ENCODE results near the gene C2orf72.

C2orf72 gene

DNA sequence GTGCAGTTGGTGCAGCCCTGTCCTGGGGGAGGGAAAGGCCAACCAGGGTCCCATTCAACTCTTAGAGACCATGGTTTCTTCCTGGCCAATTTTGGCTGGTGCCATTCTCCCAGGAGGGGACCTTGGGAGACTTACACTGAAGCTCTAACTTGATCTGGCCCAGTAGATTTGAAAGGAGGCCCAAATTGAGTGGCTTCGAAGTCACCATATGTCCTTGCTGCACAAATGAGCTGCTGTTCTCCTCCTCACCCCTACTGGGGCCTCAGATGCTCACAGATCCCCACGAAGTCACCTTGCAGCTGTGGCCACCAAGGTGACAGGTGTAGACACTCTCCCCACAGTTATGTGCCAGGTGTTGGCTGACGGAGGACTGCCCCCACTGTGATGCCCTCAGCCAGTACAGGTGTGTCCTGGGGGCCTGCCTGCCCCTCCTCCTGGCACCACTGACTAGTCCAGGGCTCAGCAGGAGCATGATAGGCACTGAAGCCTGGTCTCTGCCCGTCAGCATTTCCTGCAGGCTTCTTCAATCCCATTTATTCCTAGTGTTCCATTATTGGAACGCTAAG, 4.7 kb upstream of the C2orf72 start:
- H3K4me3 Mint-ChIP-seq = no peak overlapping the region
- no peaks in the 10 kb centered on the region for H3K4me1 Mint-ChIP-seq
- no peak for ATAC-seq
- H3K27ac Mint-ChIP-seq = no peak overlapping the region
- DNase-seq = no peak
- no peaks in the 10 kb centered on the region for H3K9me3 Mint-ChIP-seq
- H3K27me3 Mint-ChIP-seq = peaks cover 55% of the 10 kb centered on the region

- H3K27me3 Mint-ChIP-seq = peaks cover 61% of the 10 kb centered on the region
- H3K9me3 Mint-ChIP-seq = no peaks in the 10 kb centered on the region
- DNase-seq (no peak), ATAC-seq (no peak)
- no peak overlapping the region for H3K27ac Mint-ChIP-seq
- peaks cover 5% of the 10 kb centered on the region for H3K4me1 Mint-ChIP-seq
- no peak overlapping the region for H3K4me3 Mint-ChIP-seq
Observed at GRCh38 chr2:231033147-231034132, 3.9 kb upstream of the C2orf72 start.

DNA sequence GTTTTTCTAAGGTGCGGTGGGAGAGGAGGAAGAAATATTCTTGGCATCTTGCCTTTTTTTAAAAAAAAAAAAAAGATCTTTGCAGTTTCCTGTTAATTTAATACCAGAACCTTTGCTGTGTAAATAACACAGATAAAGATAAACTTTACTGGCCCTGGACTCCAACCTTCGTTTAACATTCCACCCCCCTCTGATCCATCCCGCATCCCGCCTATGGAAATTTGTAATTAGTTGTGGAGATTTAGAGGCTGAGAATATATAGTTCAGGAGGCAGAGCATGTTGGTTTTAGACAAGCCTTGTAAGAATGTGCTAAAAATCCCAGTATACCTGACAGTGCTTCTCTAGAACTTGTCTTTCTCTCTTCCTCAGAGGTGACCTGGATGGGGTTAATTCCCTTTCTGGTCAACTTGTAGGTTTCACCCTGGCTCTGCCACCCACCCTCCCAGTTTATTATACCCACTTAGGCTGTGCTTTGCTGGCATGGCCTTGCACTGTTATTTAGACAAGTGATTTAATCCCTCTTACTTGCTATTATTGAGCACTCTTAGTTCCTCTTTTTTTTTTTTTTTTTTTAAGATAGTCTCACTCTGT, 2.9 kb upstream of the C2orf72 start:
- H3K4me1 Mint-ChIP-seq = peaks cover 9% of the 10 kb centered on the region
- ATAC-seq (no peak), DNase-seq (no peak)
- no peak overlapping the region for H3K27ac Mint-ChIP-seq
- H3K4me3 Mint-ChIP-seq = no peak overlapping the region
- H3K9me3 Mint-ChIP-seq = no peaks in the 10 kb centered on the region
- peaks cover 71% of the 10 kb centered on the region for H3K27me3 Mint-ChIP-seq

GRCh38 chr2:231036131-231036530, 1.2 kb upstream of the C2orf72 start:
- peaks cover 9% of the 10 kb centered on the region for H3K4me1 Mint-ChIP-seq
- H3K9me3 Mint-ChIP-seq = no peaks in the 10 kb centered on the region
- H3K27ac Mint-ChIP-seq = no peak overlapping the region
- ATAC-seq = no peak
- no peak for DNase-seq
- H3K4me3 Mint-ChIP-seq = no peak overlapping the region
- peaks cover 88% of the 10 kb centered on the region for H3K27me3 Mint-ChIP-seq

GRCh38 chr2:231036578-231037106, 681 bp upstream of the C2orf72 start:
- no peak overlapping the region for H3K4me3 Mint-ChIP-seq
- ATAC-seq = no peak

DNA sequence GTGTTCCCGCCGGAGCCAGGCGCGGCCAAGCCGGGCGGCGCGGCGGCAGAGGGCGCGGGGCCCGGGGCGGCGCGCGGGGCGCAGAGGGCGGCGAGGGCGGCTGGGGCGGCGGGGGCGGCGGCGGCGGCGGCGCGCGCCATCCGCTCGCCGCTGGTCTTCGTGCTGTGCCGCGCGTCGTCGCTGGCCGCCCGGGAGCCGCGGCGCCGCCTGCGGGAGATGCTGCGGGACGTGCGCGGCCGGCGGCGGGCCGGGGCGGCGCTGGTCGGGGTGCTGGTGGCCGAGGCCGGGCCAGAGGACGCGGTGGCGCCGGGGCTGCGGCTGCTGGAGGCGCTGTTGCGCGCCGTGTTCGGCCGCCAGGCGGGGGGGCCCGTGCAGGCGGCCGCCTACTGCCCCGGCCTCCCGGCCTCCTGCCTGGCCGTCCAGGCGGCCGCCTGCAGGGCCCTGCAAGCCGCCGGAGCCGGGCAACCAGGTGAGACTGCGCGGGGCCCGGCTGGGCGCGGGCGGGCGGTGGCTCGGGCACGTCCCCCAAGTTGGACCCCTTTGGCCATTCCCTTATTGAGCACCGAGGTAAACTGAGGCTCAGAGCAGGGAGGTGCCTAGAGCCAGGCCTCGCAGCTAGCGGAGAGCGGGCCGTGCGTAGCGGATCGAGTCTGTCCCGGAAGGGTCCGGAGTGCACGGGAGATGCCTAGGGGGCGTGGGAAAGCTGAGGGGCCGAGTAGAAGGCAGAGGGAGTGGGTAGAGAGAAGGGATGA, 584 bp downstream of the C2orf72 start:
- ATAC-seq (peak; percentile 63), DNase-seq (no peak)
- Mint-ChIP-seq H3K4me3 (peak overlapping the region; percentile 37 to 73), H3K27me3 (peaks cover 90% of the 10 kb centered on the region), H3K4me1 (peaks cover 9% of the 10 kb centered on the region), H3K9me3 (no peaks in the 10 kb centered on the region), H3K27ac (no peak overlapping the region)

More at GRCh38 chr2:231036578-231037106, 681 bp upstream of the C2orf72 start:
- DNase-seq = no peak
- Mint-ChIP-seq H3K9me3 (no peaks in the 10 kb centered on the region), H3K27ac (no peak overlapping the region), H3K4me1 (peaks cover 9% of the 10 kb centered on the region), H3K27me3 (peaks cover 93% of the 10 kb centered on the region)

- H3K4me3 Mint-ChIP-seq = peak overlapping the region; percentile 37 to 73
- no peak for DNase-seq
- no peaks in the 10 kb centered on the region for H3K9me3 Mint-ChIP-seq
- H3K27ac Mint-ChIP-seq = no peak overlapping the region
- H3K4me1 Mint-ChIP-seq = peaks cover 9% of the 10 kb centered on the region
- peaks cover 82% of the 10 kb centered on the region for H3K27me3 Mint-ChIP-seq
- no peak for ATAC-seq
Observed at GRCh38 chr2:231038483-231039293, 1.4 kb downstream of the C2orf72 start.

DNA sequence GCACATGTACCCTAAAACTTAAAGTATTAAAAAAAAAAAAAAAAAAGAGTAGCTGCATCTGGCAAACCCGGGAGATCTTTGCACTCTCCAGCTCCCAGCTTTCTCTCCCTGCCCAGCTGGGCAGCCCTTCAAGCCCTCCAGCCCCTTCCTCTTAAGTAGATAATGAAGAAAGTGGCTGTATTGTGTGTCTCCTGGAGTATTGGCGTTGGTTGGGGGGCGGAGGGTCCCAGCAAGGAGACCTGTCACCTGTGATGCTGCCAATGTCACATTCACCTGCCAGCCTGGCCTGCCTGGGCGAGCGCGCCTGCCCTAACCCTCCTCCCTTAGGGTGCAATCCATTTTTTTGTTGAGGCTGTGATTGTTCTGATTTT, 2.0 kb downstream of the C2orf72 start:
- H3K27me3 Mint-ChIP-seq = peaks cover 76% of the 10 kb centered on the region
- no peak for ATAC-seq
- no peak overlapping the region for H3K4me3 Mint-ChIP-seq
- no peak for DNase-seq
- peaks cover 9% of the 10 kb centered on the region for H3K4me1 Mint-ChIP-seq
- H3K9me3 Mint-ChIP-seq = no peaks in the 10 kb centered on the region
- H3K27ac Mint-ChIP-seq = no peak overlapping the region

DNA sequence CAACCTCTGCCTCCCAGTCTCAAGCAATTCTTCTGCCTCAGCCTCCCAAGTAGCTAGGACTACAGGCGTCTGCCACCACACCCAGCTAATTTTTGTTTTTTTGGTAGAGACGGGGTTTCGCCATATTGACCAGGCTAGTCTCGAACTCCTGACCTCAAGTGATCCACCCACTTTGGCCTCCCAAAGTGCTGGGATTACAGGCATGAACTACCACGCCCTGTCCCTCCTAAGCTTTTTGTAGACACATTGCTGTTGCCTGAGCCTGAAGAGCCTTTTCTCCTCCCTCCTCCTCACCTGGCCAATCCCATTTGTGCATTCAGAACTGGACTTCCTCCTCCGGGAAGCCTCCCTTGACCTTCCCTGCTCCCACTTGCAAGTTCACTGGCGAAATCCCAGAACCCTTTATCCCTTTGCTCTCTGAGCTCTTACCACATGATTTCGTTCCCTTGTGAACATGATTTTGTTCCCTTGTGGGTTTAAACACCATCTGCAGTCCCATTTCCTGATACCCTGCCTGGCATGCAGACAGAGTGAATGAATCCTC, 2.6 kb downstream of the C2orf72 start:
- Mint-ChIP-seq H3K27ac (no peak overlapping the region), H3K4me3 (no peak overlapping the region), H3K4me1 (peaks cover 9% of the 10 kb centered on the region), H3K27me3 (peaks cover 70% of the 10 kb centered on the region), H3K9me3 (no peaks in the 10 kb centered on the region)
- DNase-seq (no peak), ATAC-seq (no peak)

GRCh38 chr2:231041061-231041689, 3.9 kb downstream of the C2orf72 start:
- Mint-ChIP-seq H3K27me3 (peaks cover 57% of the 10 kb centered on the region), H3K27ac (no peak overlapping the region), H3K4me3 (no peak overlapping the region), H3K9me3 (no peaks in the 10 kb centered on the region), H3K4me1 (peaks cover 9% of the 10 kb centered on the region)
- DNase-seq = no peak
- no peak for ATAC-seq

DNA sequence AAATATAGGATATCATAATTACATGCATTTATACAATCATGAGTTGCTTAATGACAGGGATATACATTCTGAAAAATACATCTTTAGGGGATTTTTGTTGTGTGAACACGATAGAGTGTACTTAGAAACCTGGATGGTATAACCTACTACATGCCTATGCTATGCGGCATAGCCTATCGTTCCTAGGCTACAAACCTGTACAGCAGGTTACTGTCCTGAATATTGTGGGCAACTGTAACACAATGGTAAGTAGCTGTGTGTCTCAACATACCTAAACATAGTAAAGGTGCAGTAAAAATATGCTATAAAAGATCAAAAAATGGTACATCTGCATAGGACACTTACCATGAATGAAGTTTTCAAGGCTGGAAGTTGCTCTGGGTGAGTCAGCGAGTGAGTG, 6.5 kb downstream of the C2orf72 start:
- DNase-seq = no peak
- H3K4me3 Mint-ChIP-seq = no peak overlapping the region
- H3K4me1 Mint-ChIP-seq = peaks cover under 1% of the 10 kb centered on the region
- H3K27me3 Mint-ChIP-seq = peaks cover 42% of the 10 kb centered on the region
- no peaks in the 10 kb centered on the region for H3K9me3 Mint-ChIP-seq
- H3K27ac Mint-ChIP-seq = no peak overlapping the region
- no peak for ATAC-seq

DNA sequence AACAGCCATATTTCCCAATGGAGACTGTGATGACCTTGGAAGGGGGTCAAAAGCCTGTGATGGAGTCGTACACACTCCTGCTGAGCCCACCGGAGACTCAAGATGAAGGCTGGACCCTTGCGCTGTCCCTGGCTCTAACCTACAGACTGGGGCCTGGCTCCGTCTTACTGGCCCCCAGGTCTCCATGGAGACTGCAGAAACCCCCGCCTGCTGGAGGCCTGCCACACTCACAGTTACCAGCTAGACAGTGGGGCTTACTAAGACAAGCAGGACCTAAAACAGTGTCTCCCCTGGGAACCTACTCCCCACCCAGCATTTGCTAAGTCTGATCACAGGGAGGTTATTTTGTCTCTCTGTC, 9.6 kb downstream of the C2orf72 start:
- Mint-ChIP-seq H3K9me3 (no peaks in the 10 kb centered on the region), H3K27me3 (peaks cover 11% of the 10 kb centered on the region), H3K4me1 (no peaks in the 10 kb centered on the region), H3K27ac (no peak overlapping the region), H3K4me3 (no peak overlapping the region)
- DNase-seq (no peak), ATAC-seq (no peak)

- H3K27me3 Mint-ChIP-seq = peaks cover 12% of the 10 kb centered on the region
- no peaks in the 10 kb centered on the region for H3K9me3 Mint-ChIP-seq
- H3K4me3 Mint-ChIP-seq = no peak overlapping the region
- H3K4me1 Mint-ChIP-seq = peaks cover 5% of the 10 kb centered on the region
- no peak for DNase-seq
- ATAC-seq = no peak
- no peak overlapping the region for H3K27ac Mint-ChIP-seq
Observed at GRCh38 chr2:231047274-231047922, 10.1 kb downstream of the C2orf72 start.

Data from stimulated activated naive CD8-positive, alpha-beta T cell treated with anti-CD3 and anti-CD28 coated beads, Interleukin-15, amount 100 ng/mL, for 72 hours (primary cell).